Sigmoid colon (tissue), 7 donors: ENCODE results near the gene AQP4. TPM values are rescaled to one million over a fixed set of nuclear protein-coding genes. Genes with fewer than 3 reads are reported as not detected.

Experiments
- DNase-seq: peaks from one replicate; pipeline ENCODE4 v3.0.0-alpha.2; 2019
- H3K27ac ChIP-seq, 4 donors: fragments of 200-600 bp; sonication (generic); one replicate each; pipeline ENCODE4 v1.5.1; 2016 to 2019; ENCODE audit warnings: mild to moderate bottlenecking in 1 of 4
- H3K27me3 ChIP-seq, 3 donors: fragments of 200-600 bp; sonication (generic); one replicate each; pipeline ENCODE4 v1.5.1; 2019; ENCODE audit warnings: mild to moderate bottlenecking in 1 of 3
- H3K36me3 ChIP-seq, 4 donors: fragments of 200-600 bp; sonication (generic); one replicate each; pipeline ENCODE4 v1.5.1; 2016 to 2019
- H3K4me1 ChIP-seq, 4 donors: fragments of 200-600 bp; sonication (generic); one replicate each; pipeline ENCODE4 v1.5.1; 2017 to 2019
- H3K4me3 ChIP-seq, 4 donors: fragments of 200-600 bp; sonication (generic); one replicate each; pipeline ENCODE4 v1.5.1; 2017 to 2019; ENCODE audit warnings: mild to moderate bottlenecking in 2 of 4, moderate library complexity in 1 of 4
- H3K9me3 ChIP-seq, 4 donors: fragments of 200-600 bp in 3 of 4; sonication (generic) in 3 of 4; one replicate each; pipeline versions ENCODE4 v1.5.1 to v1.6.1; 2013 to 2019
- EP300 ChIP-seq, 4 donors: sonication (generic); formaldehyde crosslinking; IDR thresholded peaks; one replicate each; pipeline ENCODE4 v1.6.1; 2017; ENCODE audit warnings: antibody characterized with exemption in 4 of 4
- POLR2A ChIP-seq, 2 donors: fragments of 450-650 bp; IDR thresholded peaks; one replicate each; pipeline ENCODE4 v1.6.1; 2016; ENCODE audit warnings: antibody characterized with exemption in 2 of 2, mild to moderate bottlenecking in 2 of 2, moderate library complexity in 2 of 2
- POLR2AphosphoS5 ChIP-seq, 4 donors: sonication (generic); formaldehyde crosslinking; IDR thresholded peaks; one replicate each; pipeline ENCODE4 v1.6.1; 2017; ENCODE audit warnings: antibody characterized with exemption in 4 of 4
- WGBS, 2 donors: extraction: QIAGEN DNeasy Blood & Tissue Kit; methylation state at CpG; one replicate each; pipeline ENCODE4 v1.1.7; 2013; 5-methylcytosine and 5-hydroxymethylcytosine counted together
- intact Hi-C: fragments of 100-400 bp; cut with DNase I; formaldehyde crosslinking; loops from one replicate; pipeline ENCODE4 v1.15.1; 2023
- polyA plus RNA-seq, 3 donors: library from polyadenylated mRNA; stranded (reverse); fragments of 200-250 nt; gene quantifications; one replicate each; pipeline ENCODE4 v1.2.3, GENCODE V29; 2013
- total RNA-seq, 4 donors: library from RNA; depleted of rRNA; stranded (reverse); fragments of >200 nt; gene quantifications; one replicate each; pipeline ENCODE4 v1.1.0, GENCODE V29; 2016
- TF ChIP-seq, protein P1 (sequence below), 4 experiments: fragments of 450-650 bp in 3 of 4; fragments of 200-600 bp in 1 of 4; IDR thresholded peaks; one replicate each; pipeline ENCODE4 v1.5.1; 2016 to 2019; ENCODE audit warnings: antibody characterized with exemption in 4 of 4, mild to moderate bottlenecking in 3 of 4, moderate library complexity in 2 of 4
- donor health status: healthy with polysubstance abuse.
- donor health status: Bipolar disorder and iron deficiency.
- donor health status: healthy.

Gene AQP4
- total and polyA plus RNA-seq, 7 donors = 0.25 to 1.8 (median 0.66) TPM; not detected in 1

DNA sequence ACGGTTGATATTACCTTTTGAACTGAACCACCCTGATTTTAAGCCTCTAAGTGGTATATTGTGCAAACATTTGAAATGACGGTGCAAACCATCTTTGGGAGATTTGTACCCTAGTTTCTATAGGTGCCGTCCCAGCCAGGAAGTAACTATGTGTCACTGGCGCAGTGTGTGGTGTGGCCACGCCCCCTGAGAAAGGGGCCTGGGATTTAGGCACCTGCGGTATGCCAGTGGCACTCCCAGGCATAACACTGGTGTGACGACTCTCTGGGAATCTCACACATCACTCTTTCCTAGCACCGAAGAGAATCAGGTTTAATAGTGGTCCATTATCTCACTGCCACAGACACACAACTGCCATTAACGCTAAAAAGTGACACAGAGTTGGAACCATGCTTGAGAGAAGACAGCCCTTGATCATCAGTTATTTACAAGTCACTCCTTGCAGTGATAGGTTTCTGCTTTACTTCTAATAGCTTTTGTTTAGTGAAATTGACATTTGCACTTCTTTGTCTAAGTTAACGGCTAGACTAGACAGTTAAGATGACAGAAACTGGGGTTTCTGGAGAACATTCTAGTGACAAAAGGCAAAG lies 11.1 kb downstream of the AQP4 start:
- DNase-seq = no peak
- no peaks in the 10 kb centered on the region for H3K36me3 ChIP-seq
- no peaks in the 10 kb centered on the region for H3K27me3 ChIP-seq
- no peaks in the 10 kb centered on the region for H3K9me3 ChIP-seq
- TF ChIP-seq, protein P1, sequence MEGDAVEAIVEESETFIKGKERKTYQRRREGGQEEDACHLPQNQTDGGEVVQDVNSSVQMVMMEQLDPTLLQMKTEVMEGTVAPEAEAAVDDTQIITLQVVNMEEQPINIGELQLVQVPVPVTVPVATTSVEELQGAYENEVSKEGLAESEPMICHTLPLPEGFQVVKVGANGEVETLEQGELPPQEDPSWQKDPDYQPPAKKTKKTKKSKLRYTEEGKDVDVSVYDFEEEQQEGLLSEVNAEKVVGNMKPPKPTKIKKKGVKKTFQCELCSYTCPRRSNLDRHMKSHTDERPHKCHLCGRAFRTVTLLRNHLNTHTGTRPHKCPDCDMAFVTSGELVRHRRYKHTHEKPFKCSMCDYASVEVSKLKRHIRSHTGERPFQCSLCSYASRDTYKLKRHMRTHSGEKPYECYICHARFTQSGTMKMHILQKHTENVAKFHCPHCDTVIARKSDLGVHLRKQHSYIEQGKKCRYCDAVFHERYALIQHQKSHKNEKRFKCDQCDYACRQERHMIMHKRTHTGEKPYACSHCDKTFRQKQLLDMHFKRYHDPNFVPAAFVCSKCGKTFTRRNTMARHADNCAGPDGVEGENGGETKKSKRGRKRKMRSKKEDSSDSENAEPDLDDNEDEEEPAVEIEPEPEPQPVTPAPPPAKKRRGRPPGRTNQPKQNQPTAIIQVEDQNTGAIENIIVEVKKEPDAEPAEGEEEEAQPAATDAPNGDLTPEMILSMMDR (IDR thresholded peaks at IDR 0.05) = no peak
- TF ChIP-seq POLR2A (IDR thresholded peaks at IDR 0.05) (no peak), EP300 (IDR thresholded peaks at IDR 0.05) (no peak), POLR2AphosphoS5 (IDR thresholded peaks at IDR 0.05) (no peak)
- H3K4me1 ChIP-seq = no peaks in the 10 kb centered on the region
- no peak overlapping the region for H3K4me3 ChIP-seq
- WGBS, 2 donors = 56 to 64% methylated on average over 10 of the region's 10 CpGs
- intact Hi-C loops = no loop called here
- no peak overlapping the region for H3K27ac ChIP-seq

GRCh38 chr18:26853401-26853800 lies 12.1 kb downstream of the AQP4 start:
- WGBS, 2 donors = 93% methylated on average over 2 of the region's 2 CpGs
- H3K4me3 ChIP-seq = no peak overlapping the region
- no peaks in the 10 kb centered on the region for H3K4me1 ChIP-seq
- DNase-seq = no peak
- no peaks in the 10 kb centered on the region for H3K36me3 ChIP-seq
- no peaks in the 10 kb centered on the region for H3K27me3 ChIP-seq
- H3K27ac ChIP-seq = no peak overlapping the region
- intact Hi-C loops = no loop called here
- no peaks in the 10 kb centered on the region for H3K9me3 ChIP-seq
- TF ChIP-seq, protein P1 (IDR thresholded peaks at IDR 0.05) = no peak
- no peak for TF ChIP-seq POLR2AphosphoS5 (IDR thresholded peaks at IDR 0.05)
- TF ChIP-seq EP300 (IDR thresholded peaks at IDR 0.05) = no peak
- TF ChIP-seq POLR2A (IDR thresholded peaks at IDR 0.05) = no peak

GRCh38 chr18:26843760-26844159 lies 21.7 kb downstream of the AQP4 start:
- 89 to 94% methylated on average over 1 of the region's 1 CpG for WGBS, 2 donors
- no peak overlapping the region for H3K27ac ChIP-seq
- no peaks in the 10 kb centered on the region for H3K27me3 ChIP-seq
- intact Hi-C loops = no loop called here
- no peaks in the 10 kb centered on the region for H3K36me3 ChIP-seq
- no peak for DNase-seq
- H3K4me3 ChIP-seq = no peak overlapping the region
- TF ChIP-seq EP300 (IDR thresholded peaks at IDR 0.05) (no peak), POLR2A (IDR thresholded peaks at IDR 0.05) (no peak), POLR2AphosphoS5 (IDR thresholded peaks at IDR 0.05) (no peak)
- TF ChIP-seq, protein P1 (IDR thresholded peaks at IDR 0.05) = no peak
- H3K4me1 ChIP-seq = no peaks in the 10 kb centered on the region
- H3K9me3 ChIP-seq = peaks cover 0 to 2% (median 0%) of the 10 kb centered on the region in 4 donors

DNA sequence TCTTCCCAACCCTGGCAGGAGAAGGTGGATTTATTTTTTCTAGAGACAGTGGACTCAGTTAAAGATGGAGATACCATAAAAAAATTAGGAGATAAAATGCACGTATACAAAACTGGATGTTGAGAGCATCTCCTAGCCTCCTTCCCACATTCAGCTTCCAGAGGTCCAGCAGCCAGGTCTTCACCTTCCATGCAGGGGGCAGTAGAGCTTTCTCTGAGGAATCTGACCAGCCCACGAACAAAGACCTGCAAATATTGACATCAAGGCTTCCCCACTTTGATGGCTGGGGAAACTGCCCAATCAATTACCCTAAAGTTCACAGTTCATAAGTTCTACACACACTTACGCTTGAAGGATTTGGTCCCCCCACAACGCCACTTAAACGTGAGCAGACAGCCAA lies 24.5 kb downstream of the AQP4 start:
- TF ChIP-seq POLR2A (IDR thresholded peaks at IDR 0.05) (no peak), EP300 (IDR thresholded peaks at IDR 0.05) (no peak), POLR2AphosphoS5 (IDR thresholded peaks at IDR 0.05) (no peak)
- TF ChIP-seq, protein P1 (IDR thresholded peaks at IDR 0.05) = no peak
- no peak overlapping the region for H3K27ac ChIP-seq
- H3K36me3 ChIP-seq = no peaks in the 10 kb centered on the region
- 64 to 72% methylated on average over 5 of the region's 5 CpGs for WGBS, 2 donors
- no peaks in the 10 kb centered on the region for H3K4me1 ChIP-seq
- peaks cover 0 to 2% (median 0%) of the 10 kb centered on the region in 4 donors for H3K9me3 ChIP-seq
- no peak overlapping the region for H3K4me3 ChIP-seq
- no peak for DNase-seq
- intact Hi-C loops = no loop called here
- no peaks in the 10 kb centered on the region for H3K27me3 ChIP-seq

DNA sequence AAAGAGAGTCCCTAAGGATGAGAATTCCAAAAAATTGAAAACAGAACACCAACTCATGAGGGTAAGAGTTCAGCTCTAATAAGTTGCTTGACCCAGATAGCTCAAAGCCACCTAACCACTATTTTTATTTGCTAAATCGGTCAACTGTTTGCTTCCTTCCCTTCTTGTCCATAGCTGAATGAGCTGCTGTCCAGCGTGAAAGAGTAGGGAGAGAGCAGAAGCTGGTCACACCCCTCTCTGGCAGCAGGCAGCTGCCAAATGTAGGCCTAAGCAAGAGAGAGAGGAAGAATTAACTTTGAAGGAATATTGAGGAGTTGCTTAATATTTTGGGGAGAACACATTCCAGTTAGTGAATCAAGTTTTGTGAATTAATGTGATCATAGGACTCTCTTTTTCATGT lies 25.9 kb downstream of the AQP4 start:
- H3K4me1 ChIP-seq = no peaks in the 10 kb centered on the region
- H3K4me3 ChIP-seq = no peak overlapping the region
- intact Hi-C loops = no loop called here
- 48 to 63% methylated on average over 2 of the region's 2 CpGs for WGBS, 2 donors
- DNase-seq = no peak
- no peaks in the 10 kb centered on the region for H3K27me3 ChIP-seq
- H3K36me3 ChIP-seq = no peaks in the 10 kb centered on the region
- no peak overlapping the region for H3K27ac ChIP-seq
- H3K9me3 ChIP-seq = peaks cover 0 to 2% (median 0%) of the 10 kb centered on the region in 4 donors
- TF ChIP-seq, protein P1 (IDR thresholded peaks at IDR 0.05) = no peak
- TF ChIP-seq EP300 (IDR thresholded peaks at IDR 0.05) (no peak), POLR2AphosphoS5 (IDR thresholded peaks at IDR 0.05) (no peak), POLR2A (IDR thresholded peaks at IDR 0.05) (no peak)
